GM12873 (cell line): ENCODE results near the gene CHRM1.

Source experiments
- TF ChIP-seq, protein P1 (sequence below): IDR thresholded peaks from 2 replicates; pipeline ENCODE4 v1.5.1; 2012; ENCODE audit warnings: low read depth, mild to moderate bottlenecking, moderate library complexity, low read length, control low read depth; ENCODE audit not compliant: insufficient read depth; ENCODE audit errors: missing control alignments

The CHRM1 gene

DNA sequence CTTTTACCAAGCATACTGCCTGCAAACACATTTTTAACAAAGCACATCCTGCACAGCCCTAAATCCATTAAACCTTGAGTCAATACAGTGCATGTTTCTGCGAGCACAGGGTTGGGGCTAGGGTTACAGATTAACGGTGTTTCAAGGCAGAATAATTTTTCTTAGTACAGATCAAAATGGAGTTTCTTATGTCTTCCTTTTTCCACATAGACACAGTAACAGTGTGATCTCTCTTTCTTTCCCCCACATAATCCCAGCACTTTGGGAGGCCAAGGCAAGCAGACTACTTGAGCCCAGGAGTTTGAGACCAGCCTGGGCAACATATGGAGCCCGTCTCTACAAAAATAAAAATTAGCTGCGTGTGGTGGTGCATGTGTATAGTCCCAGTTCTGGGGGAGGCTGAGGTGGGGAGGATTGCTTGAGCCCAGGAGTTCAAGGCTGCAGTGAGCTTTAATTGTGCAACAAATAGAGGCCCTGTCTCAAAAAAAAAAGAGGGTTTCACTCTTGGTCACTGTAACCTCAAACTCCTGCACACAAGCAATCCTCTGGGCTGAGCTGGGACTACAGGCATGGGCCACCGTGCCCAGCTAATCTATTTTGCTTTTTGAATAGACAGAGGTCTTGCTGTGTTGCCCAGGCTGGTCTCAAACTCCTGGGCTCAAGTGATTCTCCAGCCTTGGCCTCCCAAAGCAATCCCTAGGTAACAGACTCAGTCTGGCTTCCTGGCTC is 60.2 kb downstream of the CHRM1 start:
- TF ChIP-seq, protein P1, sequence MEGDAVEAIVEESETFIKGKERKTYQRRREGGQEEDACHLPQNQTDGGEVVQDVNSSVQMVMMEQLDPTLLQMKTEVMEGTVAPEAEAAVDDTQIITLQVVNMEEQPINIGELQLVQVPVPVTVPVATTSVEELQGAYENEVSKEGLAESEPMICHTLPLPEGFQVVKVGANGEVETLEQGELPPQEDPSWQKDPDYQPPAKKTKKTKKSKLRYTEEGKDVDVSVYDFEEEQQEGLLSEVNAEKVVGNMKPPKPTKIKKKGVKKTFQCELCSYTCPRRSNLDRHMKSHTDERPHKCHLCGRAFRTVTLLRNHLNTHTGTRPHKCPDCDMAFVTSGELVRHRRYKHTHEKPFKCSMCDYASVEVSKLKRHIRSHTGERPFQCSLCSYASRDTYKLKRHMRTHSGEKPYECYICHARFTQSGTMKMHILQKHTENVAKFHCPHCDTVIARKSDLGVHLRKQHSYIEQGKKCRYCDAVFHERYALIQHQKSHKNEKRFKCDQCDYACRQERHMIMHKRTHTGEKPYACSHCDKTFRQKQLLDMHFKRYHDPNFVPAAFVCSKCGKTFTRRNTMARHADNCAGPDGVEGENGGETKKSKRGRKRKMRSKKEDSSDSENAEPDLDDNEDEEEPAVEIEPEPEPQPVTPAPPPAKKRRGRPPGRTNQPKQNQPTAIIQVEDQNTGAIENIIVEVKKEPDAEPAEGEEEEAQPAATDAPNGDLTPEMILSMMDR, result no peak
